Activated CD8-positive, alpha-beta memory T cell treated with anti-CD3 and anti-CD28 coated beads, Interleukin-2, amount 50 U/mL, for 1 hour (primary cell): ENCODE data around the gene L3MBTL4.

Experiments used
- DNase-seq: peaks from one replicate; pipeline ENCODE4 v3.0.0-alpha.2; 2020; ENCODE audit errors: extremely low read depth

The L3MBTL4 gene

GRCh38 chr18:6031442-6031841, 383.3 kb downstream of the L3MBTL4 start:
- no peak for DNase-seq

GRCh38 chr18:6031002-6031401, 383.7 kb downstream of the L3MBTL4 start:
- no peak for DNase-seq

GRCh38 chr18:6024745-6025248, 389.9 kb downstream of the L3MBTL4 start:
- DNase-seq, result no peak

- DNase-seq, result no peak
Observed at GRCh38 chr18:6023551-6023950, 391.2 kb downstream of the L3MBTL4 start.

- DNase-seq, result no peak
Observed at GRCh38 chr18:6022845-6023244, 391.9 kb downstream of the L3MBTL4 start.

- DNase-seq, result no peak
Observed at GRCh38 chr18:6022074-6022444, 392.7 kb downstream of the L3MBTL4 start.

GRCh38 chr18:6021306-6022073, 393.2 kb downstream of the L3MBTL4 start:
- no peak for DNase-seq

GRCh38 chr18:6018671-6019070, 396.0 kb downstream of the L3MBTL4 start:
- no peak for DNase-seq

GRCh38 chr18:6017171-6017570, 397.5 kb downstream of the L3MBTL4 start:
- no peak for DNase-seq

GRCh38 chr18:6015364-6015763, 399.3 kb downstream of the L3MBTL4 start:
- no peak for DNase-seq

- no peak for DNase-seq
Observed at GRCh38 chr18:6013171-6013810, 401.4 kb downstream of the L3MBTL4 start.

GRCh38 chr18:6010921-6011320, 403.8 kb downstream of the L3MBTL4 start:
- no peak for DNase-seq

GRCh38 chr18:6010284-6010683, 404.4 kb downstream of the L3MBTL4 start:
- no peak for DNase-seq

GRCh38 chr18:6009756-6010155, 405.0 kb downstream of the L3MBTL4 start:
- DNase-seq, result no peak

- no peak for DNase-seq
Observed at GRCh38 chr18:6004683-6005082, 410.0 kb downstream of the L3MBTL4 start.

GRCh38 chr18:6004119-6004518, 410.6 kb downstream of the L3MBTL4 start:
- DNase-seq, result no peak

GRCh38 chr18:6001867-6002266, 412.8 kb downstream of the L3MBTL4 start:
- no peak for DNase-seq

GRCh38 chr18:5998907-5999306, 415.8 kb downstream of the L3MBTL4 start:
- DNase-seq, result no peak

- no peak for DNase-seq
Observed at GRCh38 chr18:5998166-5998881, 416.4 kb downstream of the L3MBTL4 start.

- no peak for DNase-seq
Observed at GRCh38 chr18:5997361-5997760, 417.4 kb downstream of the L3MBTL4 start.

- no peak for DNase-seq
Observed at GRCh38 chr18:5995626-5996025, 419.1 kb downstream of the L3MBTL4 start.

GRCh38 chr18:5993938-5994337, 420.8 kb downstream of the L3MBTL4 start:
- DNase-seq, result no peak

GRCh38 chr18:5992381-5992780, 422.3 kb downstream of the L3MBTL4 start:
- DNase-seq, result no peak
